Measurements from ENCODE around the gene VPS4A.

The VPS4A gene

DNA sequence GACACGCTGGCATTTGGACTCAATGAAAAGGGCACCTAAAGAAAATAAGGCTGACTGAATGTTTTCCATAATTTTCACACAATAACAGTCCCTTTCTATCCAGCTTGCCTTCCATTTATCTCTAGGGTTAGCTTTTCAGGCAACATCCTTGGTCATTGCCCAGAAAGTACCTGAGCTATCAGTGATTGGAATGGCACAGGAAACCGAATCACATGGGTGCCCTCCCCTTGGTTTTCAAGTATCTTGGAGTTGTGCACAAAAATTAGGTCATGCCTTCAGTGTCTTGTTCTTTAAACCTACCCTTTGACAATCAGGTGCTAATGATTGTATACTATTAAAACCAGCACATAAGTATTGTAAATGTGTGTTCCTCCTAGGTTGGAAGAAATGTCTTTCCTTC, 3.3 kb upstream of the VPS4A start:
- no peak for DNase-seq

DNA sequence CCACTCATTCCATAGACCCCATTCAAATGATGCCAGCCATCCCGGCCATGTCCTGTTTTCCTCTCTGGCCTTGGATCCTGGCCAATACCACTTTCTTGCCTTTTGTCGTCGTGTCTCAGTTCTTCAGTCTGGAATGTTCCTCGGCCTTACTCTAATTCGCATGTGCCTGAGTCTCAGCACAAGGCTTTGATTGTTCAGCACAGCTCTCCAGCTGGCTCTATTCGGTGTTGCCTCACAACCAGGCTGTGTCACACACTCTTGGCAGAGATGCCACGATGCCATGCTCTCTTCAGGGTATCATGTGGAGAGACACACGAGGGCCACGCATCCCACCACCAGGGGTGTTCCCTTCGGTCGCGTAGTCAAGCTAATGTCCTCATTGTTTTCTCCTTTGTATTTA, 1.8 kb upstream of the VPS4A start:
- no peak for DNase-seq

DNA sequence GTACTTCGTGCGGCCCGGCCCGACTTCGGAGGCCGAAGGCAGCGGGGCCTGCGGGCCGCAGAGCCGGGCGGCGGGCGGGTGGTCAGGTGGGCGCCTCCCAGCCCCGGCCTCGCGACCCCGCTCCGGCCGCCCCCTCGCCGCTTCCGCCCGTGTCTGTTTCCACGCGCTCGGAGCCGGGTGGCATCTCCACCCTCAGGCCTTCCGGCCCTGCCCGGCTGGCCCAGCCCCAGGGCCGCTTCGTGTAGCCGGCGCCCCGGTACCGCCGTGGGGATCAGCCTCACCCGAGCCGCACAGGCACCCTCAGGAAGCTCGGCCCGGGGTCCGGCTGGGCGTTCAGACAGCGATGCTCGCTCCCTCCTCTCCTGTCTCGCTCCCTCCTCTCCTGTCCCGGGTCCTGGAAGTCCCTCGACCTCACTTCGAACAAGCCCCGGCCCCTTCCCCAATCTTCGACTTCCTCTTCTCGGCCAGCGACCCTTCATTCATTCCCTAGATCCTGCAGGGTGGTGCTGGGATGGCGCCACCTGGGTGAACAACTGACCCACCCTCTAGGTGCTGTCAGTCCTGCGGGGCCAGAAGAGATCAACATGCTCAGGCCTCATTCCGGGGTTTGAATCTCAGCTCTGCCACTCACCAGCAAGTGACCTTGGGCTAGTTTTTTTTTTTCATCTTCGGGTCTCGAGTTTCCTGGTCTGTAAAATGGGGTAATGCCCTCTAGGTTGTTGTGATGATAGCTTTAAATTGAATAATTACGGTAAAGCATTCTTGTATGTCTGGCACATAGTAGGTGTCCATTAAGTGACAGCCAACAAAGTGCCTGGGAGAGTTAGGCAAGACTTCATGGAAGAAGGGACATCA, 610 bp downstream of the VPS4A start:
- peak; percentile 41 for DNase-seq

DNA sequence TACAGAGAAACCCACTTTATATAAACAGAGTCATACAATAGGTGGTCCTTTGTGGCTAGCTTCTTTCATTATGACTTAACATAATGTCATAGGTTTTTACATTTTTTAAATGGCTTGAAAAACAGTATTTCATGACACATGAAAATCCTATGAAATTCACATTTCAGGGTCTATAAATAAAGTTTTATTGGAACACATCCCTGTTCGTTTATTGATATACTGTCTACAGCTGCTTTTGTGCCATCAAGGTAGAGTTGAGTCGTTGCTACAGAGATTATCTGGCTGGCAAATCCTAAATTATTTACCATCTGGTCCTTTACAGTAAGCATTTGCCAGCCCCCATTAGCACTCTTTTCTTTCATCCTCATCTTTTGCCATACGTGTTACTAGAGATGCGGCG, 2.3 kb downstream of the VPS4A start:
- no peak for DNase-seq

DNA sequence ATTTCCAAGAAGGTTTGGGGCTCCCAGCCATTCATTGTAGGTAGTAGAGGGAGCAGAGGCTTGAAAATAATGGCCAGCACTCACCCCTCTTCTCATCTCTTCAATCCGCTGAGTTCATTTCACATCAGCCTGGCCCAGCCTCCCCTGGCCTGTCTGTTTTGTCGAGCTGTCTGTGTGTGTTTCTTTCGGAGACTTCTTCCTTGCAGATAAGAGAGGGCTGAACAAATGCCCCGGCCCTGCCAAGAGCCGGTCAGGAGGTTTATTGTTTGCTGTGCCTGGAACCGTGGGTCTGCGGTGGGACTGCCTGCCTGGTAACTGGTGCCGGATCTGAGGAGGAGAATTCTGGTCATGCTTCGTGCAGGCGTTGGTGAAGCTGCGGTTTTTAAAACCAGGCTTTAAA, 3.4 kb downstream of the VPS4A start:
- DNase-seq: no peak

DNA sequence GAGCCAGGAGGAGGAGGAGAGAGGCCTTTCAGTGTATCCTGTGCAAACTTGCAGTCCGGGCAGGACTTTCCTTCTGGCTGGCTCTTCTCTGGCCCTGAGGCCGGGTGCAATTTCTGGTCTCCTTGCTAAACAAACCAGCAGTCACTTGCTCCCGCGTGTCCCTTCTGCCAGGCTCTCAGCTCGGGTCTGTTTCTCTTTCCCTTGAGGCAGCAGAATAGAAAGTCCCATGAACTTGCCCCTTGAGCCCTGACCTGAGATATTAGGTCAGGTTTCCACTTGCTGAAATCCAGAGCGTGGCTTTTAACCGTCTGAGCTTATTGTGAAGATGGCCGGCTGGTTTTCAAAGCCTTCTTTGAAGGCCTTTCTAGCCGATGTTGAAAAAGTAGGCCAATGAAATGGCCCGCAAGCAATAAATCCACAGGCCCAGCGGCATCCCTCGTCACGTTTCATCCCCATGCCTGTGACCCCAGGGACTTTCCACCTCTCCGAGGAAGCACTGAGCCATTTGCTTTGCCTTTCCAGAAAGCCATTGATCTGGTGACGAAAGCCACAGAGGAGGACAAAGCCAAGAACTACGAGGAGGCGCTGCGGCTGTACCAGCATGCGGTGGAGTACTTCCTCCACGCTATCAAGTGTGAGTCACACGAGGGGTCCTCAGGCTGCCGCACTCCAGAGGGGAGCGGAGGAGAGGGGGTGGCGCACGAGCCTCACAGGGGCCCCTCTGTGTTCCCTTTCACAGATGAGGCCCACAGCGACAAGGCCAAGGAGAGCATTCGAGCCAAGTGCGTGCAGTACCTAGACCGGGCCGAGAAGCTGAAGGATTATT, 4.5 kb downstream of the VPS4A start:
- DNase-seq: no peak

DNA sequence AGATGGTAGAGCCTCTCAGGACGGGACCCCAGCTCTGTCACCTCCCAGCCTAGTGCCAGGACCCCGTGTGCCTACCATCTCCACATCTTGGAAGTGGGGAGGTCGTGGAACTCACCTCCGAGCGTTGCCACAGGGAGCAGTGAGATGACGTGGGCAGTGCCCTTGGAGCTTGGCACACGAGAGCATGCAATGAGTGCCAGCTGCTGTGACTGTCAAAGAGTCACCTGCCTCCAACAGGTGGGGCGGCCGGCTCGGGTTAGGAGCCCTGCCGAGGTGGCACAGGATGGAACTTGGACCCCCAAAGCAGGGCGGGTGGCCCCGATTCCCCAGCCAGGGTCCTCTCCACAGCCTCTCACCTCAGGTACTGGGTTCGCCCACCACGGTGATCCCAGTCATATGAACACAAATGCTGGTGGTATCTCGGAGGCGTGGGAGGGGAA, 5.5 kb downstream of the VPS4A start:
- DNase-seq: no peak

DNA sequence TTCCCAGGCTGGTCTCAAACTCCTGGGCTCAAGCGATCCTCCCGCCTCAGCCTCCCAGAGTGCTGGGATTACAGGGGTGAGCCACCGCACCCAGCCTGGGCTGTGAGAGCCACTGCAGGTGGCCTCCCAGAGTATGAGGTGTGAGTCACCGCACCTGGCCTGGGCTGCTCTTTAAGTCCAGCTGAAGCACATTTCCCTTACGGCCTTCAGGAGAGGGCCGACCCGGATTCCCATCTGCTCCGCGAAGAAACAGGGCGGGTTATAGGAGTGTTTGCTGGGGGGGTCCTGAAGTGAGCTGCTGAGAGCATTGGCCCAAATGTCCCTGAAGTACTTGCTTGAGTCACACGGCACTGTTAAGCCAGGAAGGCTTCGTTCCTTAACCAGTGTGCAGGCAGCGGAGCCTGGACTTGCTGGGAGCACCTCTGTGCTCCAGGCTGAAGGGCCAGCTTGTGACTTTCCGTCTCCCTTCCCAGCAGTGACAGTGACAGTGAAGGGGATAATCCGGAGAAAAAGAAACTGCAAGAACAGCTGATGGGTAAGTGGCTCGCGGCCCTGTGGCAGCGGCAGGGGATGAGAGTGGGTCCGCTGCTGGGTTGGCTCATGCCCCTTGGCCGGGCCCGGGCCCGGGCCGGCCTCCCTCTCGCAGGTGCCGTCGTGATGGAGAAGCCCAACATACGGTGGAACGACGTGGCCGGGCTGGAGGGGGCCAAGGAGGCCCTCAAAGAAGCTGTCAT, 7.2 kb downstream of the VPS4A start:
- DNase-seq: no peak

DNA sequence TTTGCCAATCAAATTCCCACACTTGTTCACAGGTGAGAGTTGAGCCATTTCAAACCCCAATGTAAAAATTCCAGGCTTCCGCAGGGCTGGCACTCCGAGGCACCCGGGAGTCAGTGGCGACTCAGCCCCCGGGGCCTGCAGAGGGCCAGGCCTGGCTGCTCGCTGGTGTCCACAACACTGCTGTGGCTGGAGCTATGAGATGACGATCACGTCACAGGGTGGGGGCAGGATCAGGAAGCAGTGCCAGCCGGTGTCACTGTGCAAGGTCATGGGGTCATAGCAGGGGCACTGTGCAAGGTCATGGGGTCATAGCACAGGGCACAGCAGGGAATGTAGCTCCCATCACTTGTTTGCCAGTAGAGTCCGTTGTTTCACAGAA, 7.8 kb downstream of the VPS4A start:
- DNase-seq: no peak

DNA sequence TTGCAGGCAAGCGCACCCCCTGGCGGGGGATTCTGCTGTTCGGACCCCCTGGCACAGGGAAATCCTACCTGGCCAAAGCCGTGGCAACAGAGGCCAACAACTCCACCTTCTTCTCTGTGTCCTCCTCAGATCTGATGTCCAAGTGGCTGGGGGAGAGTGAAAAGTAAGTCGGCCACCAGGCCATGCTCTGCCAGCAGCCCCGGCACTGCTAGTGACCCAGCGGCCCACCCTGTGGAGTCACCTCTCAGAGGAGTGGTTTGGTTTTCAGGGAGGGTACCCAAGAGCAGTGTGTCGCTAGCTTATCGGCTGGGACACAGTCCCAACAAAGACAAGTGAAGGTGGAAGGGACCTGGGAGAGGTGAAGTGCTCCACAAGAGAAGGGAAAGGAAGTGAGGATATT, 8.2 kb downstream of the VPS4A start:
- DNase-seq: no peak

DNA sequence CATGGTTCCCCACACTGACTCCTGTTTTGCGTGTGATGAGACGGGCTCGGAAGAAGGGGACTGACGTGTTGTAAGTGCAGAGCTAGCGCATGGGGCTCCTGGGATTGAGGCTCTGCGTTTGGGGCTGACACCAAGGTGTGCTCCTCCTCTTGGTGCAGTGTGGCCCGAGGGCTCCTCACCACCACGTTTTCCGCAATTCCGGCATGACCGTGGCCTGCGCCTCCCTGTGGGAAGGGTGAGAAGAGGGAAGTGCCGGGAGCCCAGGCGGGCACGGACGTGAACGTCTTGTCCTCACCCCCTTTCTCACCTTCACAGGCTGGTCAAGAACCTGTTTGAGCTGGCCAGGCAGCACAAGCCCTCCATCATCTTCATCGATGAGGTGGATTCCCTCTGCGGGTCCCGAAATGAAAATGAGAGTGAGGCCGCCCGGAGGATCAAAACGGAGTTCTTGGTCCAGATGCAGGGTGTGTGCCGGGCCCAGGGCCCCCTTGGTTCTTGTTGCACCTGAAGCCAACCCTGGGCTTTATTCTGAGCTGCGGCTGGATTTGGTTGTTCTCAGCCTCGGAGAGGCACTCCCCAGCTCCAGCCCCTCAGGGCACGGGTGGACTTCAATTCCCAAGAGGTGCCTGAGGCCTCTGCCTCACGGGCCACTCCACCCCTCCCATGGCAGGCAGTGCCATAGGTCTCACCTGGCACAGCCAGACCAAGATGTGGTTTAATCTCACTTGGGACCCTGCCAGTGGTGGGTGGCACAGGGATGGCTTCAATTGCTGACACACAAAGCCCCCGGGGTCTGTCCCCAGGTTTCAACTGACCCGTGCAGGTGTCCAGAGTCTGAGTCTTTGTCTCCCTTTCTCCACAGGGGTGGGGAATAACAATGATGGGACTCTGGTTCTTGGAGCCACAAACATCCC, 8.9 kb downstream of the VPS4A start:
- no peak for DNase-seq

DNA sequence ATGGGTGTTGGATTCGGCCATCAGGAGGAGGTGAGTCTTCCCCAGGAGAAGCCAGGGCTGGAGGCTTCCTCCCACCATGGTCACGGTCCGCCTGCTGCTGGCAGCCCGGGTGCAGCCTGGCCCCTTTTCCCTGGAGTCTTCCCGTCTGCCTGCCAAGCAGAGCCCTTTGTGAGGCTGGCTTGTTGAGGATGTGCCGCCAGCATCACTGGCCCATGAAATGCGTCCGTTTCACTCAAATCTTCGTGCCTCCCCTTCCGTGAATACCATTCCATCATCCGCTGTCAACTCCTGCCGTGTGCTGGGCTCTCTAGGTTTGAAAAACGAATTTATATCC, 9.6 kb downstream of the VPS4A start:
- DNase-seq: no peak

DNA sequence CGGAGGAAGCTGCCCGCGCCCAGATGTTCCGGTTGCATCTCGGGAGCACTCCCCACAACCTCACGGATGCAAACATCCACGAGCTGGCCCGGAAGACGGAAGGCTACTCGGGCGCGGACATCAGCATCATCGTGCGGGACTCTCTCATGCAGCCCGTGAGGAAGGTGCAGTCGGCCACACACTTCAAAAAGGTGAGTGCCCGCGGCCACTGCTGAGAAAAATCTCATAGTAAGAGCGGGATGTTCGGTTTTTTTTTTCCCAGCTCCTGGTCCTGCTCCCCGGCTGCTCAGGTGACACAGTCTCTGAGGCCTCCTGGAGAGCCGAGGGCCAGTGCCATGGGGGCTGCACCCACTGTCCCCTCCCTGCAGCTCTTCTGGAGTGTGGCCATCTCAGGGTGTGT, 9.9 kb downstream of the VPS4A start:
- no peak for DNase-seq

DNA sequence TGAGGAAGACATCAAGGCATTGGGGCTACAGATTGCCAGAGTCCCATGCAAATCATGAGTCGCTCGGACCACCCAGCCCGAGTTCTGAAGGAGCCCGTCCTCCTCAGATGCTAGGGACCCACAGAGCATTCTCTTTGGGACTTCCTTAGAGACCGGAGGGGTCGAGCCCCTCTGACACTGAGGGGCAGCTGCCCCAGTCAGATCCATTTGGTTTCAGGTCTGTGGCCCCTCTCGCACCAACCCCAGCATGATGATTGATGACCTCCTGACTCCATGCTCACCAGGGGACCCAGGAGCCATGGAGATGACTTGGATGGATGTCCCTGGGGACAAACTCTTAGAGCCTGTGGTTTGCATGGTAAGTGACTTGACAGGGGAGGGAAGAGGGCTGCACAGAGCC, 11.2 kb downstream of the VPS4A start:
- no peak for DNase-seq

DNA sequence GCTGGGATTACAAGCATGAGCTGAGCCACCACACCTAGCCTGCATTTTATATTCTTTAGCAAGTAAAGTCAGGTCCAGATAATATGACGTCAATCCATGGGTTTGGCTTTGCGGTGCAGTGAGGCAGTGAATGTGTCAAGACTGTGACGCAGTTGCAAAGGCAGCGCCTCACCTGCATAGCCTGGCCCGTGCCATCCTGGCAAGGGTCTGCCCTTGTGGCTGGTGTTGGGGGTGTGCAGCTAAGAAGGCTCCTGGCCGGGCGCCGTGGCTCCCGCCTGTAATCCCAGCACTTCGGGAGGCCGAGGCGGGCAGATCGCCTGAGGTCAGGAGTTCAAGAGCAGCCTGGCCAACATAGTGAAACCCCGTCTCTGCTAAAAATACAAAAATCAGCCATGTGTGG, 12.3 kb downstream of the VPS4A start:
- no peak for DNase-seq

DNA sequence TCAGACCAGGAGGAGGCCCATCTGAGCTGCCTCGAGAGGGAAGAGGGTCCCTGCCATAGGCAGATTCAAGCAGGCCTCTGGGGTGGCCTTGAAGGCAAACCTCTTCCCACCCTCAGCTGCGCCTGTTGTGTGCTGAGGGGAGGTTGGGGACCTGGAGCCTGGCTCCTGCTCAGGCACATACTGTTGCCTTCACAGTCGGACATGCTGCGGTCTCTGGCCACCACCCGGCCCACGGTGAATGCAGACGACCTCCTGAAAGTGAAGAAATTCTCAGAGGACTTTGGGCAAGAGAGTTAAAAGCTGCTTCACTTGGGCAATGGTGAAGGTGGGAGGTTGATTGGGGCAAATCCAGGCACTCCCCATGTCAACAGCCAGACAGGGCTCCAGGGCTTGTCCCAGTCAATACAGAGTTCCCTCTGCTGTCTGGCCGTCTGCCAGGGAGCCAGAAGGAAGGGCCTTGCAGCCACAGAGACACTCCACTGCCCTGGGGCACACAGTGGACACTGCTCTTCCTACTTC, 12.9 kb downstream of the VPS4A start:
- no peak for DNase-seq

DNA sequence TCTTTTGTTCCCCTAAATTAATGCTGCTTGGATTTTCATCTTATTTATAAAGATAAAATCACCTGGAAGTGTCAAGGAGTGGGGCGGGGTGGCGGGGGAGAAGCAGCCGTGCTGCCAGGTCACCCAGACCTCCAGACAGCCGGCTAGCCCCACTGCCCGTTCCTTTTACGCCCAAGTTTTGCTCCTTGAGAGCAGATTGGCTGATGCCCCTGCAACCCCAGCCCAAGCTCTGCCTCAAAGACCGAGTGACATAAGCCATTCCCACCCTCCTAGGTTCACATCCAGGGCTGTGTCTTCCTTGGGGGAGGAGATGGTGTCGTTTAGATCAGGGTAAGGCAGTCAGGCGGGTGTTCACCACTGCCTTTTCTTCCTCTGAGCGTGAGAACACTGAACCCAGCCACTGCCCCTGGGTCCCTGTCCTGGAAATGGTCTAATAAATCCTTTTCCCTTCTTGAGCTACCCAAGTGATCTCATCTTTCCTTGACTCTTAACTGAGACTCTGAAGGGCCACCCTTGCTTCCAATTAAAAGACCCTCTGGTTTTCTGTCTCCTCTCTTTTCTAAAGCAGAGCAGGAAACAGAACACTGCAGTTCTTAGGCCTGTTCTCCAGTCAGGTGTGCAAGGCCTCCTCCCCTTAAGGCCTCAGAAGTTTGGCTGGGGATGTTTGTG, 13.6 kb downstream of the VPS4A start:
- DNase-seq: no peak

DNA sequence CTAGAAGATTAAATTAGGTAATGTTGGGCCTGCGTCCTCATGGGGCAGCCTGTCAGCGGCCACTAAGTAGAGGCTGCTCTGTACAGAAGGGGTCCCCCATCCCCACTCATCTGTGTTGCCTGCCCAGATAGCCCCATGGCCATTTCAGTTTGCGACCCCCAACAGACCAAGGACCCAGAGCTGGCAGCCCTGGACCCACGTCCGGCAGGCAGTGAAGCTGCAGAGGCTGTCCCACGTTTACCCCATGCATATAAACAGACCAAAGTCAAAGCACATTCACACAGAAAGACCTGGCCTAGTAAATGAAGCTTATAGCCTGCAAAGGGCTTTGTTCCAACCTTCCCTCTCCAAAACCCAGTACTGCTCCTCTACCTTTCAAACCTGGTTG, 14.6 kb downstream of the VPS4A start:
- DNase-seq: no peak

DNA sequence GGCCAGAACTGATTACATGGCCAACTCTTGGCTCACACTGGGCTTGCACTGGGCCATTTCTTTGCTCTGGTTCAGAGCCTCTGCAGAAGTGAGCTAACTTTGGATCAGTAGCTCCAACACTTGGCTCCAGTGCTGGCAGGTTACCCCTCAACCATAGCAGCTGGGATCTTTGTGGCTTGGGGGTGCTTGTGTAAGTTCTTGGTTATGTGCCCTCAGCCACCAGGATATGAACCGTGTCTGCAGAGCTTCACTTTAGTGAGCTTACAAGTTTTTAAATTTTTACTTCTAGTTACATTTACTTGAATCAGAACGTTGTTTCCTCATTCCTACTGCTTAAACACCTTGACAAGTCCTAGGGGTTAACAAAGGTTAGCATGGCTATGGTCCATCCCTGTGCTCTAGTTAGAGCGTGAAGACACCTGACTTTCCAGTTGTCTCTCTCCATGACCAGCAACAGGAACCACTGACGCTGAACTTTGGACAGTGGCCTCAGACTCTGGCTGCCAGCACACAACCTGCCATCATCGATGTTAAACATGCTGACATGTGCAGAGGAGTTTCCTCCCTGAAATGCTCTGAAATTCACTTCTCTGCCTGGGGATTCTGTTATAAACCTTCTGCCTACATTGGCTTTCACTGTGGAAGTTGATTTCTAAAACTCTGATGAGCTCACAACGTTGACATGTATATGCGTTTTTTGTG, 15.2 kb downstream of the VPS4A start:
- no peak for DNase-seq

DNA sequence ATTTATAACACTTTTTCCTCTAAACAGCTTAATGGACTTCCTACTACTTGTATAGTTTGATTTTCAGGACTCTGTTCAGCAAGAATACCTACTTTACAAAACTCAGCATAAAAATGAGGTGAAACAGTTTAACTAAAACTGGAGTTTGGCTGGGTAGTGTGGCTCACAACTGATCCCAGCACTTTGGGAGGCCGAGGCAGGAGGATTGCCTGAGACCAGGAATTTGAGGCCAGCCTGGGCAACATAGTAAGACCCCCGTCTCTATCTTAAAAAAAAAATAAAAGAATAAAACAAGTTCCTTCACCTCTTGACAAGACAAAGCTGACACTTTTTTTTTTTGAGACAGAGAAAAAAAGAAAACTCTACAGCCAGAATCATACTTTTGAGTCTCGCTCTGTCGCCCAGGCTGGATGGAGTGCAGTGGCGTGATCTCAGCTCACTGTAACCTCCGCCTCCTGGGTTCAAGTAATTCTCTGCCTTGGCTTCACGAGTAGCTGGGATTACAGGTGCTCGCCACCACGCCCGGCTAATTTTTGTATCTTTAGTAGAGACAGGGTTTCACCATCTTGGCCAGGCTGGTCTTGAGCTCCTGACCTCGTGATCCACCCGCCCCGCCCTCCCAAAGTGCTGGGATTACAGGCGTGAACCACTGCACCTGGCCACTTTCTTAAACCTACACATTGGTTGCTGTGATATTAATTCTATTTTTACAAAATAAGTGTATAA, 16.6 kb downstream of the VPS4A start:
- DNase-seq: no peak

All from NK-92 treated with Interleukin-12 subunit alpha and Interleukin-12 subunit beta, amount 100 ng/mL, for 24 hours (cell line).